Neural progenitor cell (in vitro differentiated cells): ENCODE results near the gene ZMYND8.

Source experiments
- CTCF ChIP-seq: fragments of 200-600 bp; sonication (generic); IDR thresholded peaks from 2 replicates; pipeline ENCODE4 v1.5.1; 2017; ENCODE audit warnings: antibody characterized with exemption, mild to moderate bottlenecking
- EZH2 ChIP-seq: fragments of 200-600 bp; sonication (generic); IDR thresholded peaks from 2 replicates; pipeline ENCODE4 v1.6.1; 2017; ENCODE audit warnings: antibody characterized with exemption, mild to moderate bottlenecking, moderate library complexity
- EZH2phosphoT487 ChIP-seq: fragments of 200-600 bp; sonication (generic); IDR thresholded peaks from 2 replicates; pipeline ENCODE4 v1.6.1; 2017; ENCODE audit warnings: antibody characterized with exemption

DNA sequence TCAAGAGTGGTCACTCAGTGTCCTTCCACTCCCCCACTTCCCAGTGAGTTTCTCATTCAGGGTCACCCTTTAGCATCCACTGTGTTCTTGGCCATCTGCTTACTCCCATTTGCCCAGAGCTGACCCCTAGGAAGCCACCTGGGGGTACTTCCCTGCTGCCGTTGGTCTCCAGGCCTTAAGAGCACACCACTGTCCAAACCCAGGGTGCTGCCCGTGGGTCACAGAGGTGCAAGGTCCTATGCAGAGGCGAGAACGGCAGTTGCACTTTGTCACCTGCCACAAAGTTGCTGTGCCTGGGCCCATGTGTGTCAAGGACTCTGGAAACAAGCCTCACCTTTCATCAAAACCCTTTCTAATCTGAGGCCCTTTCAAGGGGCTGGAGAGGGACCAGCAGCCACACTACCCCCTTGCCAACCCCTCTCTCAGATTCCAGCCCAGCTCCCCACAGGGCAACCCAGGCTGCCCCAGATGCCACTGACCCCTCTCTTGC lies 191.1 kb downstream of the ZMYND8 start:
- TF ChIP-seq CTCF: no peak
- TF ChIP-seq EZH2phosphoT487: no peak
- no peak for TF ChIP-seq EZH2
